Suprapubic skin (tissue), 4 donors: Measurements from ENCODE around the gene GRPEL2. TPM values are rescaled to one million over a fixed set of nuclear protein-coding genes. Genes with fewer than 3 reads are reported as not detected.

Experiments
- DNase-seq, 2 donors: peaks; one replicate each; pipeline ENCODE4 v3.0.0-alpha.2; 2019; ENCODE audit warnings: low spot score in 2 of 2
- H3K27ac ChIP-seq: fragments of 200-600 bp; sonication (generic); one replicate; pipeline ENCODE4 v1.5.1; 2019
- H3K27me3 ChIP-seq: fragments of 200-600 bp; sonication (generic); one replicate; pipeline ENCODE4 v1.5.1; 2019
- H3K36me3 ChIP-seq: fragments of 200-600 bp; sonication (generic); one replicate; pipeline ENCODE4 v1.5.1; 2019
- H3K4me1 ChIP-seq: fragments of 200-600 bp; sonication (generic); one replicate; pipeline ENCODE4 v1.5.1; 2019
- H3K4me3 ChIP-seq: fragments of 200-600 bp; sonication (generic); one replicate; pipeline ENCODE4 v1.5.1; 2019; ENCODE audit warnings: mild to moderate bottlenecking
- H3K9me3 ChIP-seq: fragments of 200-600 bp; sonication (generic); one replicate; pipeline ENCODE4 v1.5.1; 2019
- EP300 ChIP-seq: sonication (generic); formaldehyde crosslinking; IDR thresholded peaks from one replicate; pipeline ENCODE4 v1.6.1; 2017; ENCODE audit warnings: antibody characterized with exemption
- POLR2A ChIP-seq, 2 donors: fragments of 450-650 bp; IDR thresholded peaks; one replicate each; pipeline ENCODE4 v1.6.1; 2017; ENCODE audit warnings: antibody characterized with exemption in 2 of 2, mild to moderate bottlenecking in 2 of 2, moderate library complexity in 2 of 2
- POLR2AphosphoS5 ChIP-seq, 3 donors: sonication (generic); formaldehyde crosslinking; IDR thresholded peaks; one replicate each; pipeline ENCODE4 v1.6.1; 2017; ENCODE audit warnings: antibody characterized with exemption in 3 of 3
- WGBS: methylation state at CpG from one replicate; pipeline ENCODE4 v1.1.5; 2018; 5-methylcytosine and 5-hydroxymethylcytosine counted together
- total RNA-seq, 4 donors: library from RNA; depleted of rRNA; stranded (reverse); fragments of >200 nt; gene quantifications; one replicate each; pipeline ENCODE4 v1.1.0, GENCODE V29; 2016
- TF ChIP-seq, protein P1 (sequence below), 2 donors: fragments of 200-600 bp in 1 of 2; fragments of 450-650 bp in 1 of 2; sonication (generic) in 1 of 2; IDR thresholded peaks; one replicate each; pipeline ENCODE4 v1.5.1; 2016 to 2019; ENCODE audit warnings: antibody characterized with exemption in 2 of 2, mild to moderate bottlenecking in 1 of 2, moderate library complexity in 1 of 2

The GRPEL2 gene
- total RNA-seq, 4 donors from 2014 or later = 8.4 to 12.4 (median 10.6) TPM

DNA sequence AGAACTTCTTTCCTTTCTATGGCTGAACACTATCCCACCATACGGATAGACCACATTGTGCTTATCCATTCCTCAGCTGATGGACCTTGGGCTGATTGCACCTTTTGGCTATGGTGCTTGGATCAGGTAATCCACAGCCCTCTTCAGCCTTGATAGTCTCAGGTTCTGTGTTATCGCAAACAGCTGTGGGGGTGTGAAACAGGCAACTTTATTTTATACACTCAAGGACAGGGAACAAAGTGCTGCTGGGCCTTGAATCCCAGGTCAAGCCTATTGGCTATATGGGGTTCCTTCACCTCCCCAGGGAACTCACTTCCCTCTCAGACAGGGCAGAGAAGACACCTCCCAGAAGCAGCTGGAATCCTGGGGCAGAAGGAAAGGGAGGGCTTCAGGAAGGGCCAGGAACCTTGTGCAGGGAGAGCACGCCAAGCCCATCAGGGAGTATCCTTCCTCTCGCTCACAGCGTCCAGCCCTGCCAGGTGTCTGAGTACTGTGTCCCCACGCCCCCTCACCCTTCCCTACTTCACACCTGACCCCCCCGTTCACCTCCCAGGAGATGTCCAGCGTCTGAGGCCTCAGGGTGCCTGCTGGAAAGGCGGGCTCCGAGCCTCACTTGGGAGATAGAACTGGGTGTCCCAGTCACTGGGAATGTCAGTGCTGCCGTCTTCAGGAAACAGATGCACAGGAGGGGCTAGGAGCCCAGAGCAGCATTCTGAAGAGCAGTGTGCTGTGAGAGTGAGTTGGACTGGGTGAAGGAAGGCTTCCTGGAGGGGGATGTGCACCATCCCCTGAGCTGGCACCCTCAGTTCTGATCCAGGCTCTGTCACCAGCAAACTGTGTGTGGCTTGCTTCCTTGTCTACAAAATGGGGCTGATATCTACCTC, 40.9 kb upstream of the GRPEL2 start:
- DNase-seq = no peak
- no peak overlapping the region for H3K4me3 ChIP-seq
- no peaks in the 10 kb centered on the region for H3K27me3 ChIP-seq
- peaks cover 33% of the 10 kb centered on the region for H3K36me3 ChIP-seq
- TF ChIP-seq EP300 = no peak
- no peak for TF ChIP-seq POLR2A (IDR thresholded peaks at IDR 0.05)
- TF ChIP-seq, protein P1, sequence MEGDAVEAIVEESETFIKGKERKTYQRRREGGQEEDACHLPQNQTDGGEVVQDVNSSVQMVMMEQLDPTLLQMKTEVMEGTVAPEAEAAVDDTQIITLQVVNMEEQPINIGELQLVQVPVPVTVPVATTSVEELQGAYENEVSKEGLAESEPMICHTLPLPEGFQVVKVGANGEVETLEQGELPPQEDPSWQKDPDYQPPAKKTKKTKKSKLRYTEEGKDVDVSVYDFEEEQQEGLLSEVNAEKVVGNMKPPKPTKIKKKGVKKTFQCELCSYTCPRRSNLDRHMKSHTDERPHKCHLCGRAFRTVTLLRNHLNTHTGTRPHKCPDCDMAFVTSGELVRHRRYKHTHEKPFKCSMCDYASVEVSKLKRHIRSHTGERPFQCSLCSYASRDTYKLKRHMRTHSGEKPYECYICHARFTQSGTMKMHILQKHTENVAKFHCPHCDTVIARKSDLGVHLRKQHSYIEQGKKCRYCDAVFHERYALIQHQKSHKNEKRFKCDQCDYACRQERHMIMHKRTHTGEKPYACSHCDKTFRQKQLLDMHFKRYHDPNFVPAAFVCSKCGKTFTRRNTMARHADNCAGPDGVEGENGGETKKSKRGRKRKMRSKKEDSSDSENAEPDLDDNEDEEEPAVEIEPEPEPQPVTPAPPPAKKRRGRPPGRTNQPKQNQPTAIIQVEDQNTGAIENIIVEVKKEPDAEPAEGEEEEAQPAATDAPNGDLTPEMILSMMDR (IDR thresholded peaks at IDR 0.05) = no peak
- TF ChIP-seq POLR2AphosphoS5 (IDR thresholded peaks at IDR 0.05) = no peak
- no peak overlapping the region for H3K27ac ChIP-seq
- 88% methylated on average over 11 of the region's 11 CpGs for WGBS
- H3K4me1 ChIP-seq = no peaks in the 10 kb centered on the region
- no peaks in the 10 kb centered on the region for H3K9me3 ChIP-seq

DNA sequence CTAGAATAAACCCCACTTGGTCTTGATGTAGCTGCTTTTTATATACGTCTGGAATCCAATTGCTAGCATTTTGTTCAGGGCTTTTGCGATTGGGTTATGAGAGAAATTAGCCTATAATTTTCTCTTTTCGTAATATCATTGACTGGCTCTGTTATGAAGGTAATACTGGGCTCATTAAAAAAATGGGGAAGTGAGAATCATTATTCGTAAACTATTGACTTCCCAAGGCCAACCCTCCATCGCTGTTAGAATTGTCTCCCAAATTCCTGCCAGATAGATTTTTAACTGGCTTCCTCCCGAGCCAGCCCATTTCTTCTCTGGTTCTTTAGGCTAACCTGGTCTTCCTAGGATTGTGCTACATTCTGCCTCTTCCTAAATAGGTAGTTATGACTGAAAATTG, 35.9 kb upstream of the GRPEL2 start:
- Histone ChIP-seq H3K4me1 (peaks cover 3% of the 10 kb centered on the region), H3K36me3 (peaks cover 23% of the 10 kb centered on the region), H3K27ac (no peak overlapping the region), H3K9me3 (no peaks in the 10 kb centered on the region), H3K4me3 (no peak overlapping the region), H3K27me3 (no peaks in the 10 kb centered on the region)
- no peak for DNase-seq
- TF ChIP-seq EP300 (no peak), POLR2AphosphoS5 (IDR thresholded peaks at IDR 0.05) (no peak), POLR2A (IDR thresholded peaks at IDR 0.05) (no peak)
- TF ChIP-seq, protein P1 (IDR thresholded peaks at IDR 0.05) = no peak
- WGBS = 83% methylated on average over 6 of the region's 6 CpGs

DNA sequence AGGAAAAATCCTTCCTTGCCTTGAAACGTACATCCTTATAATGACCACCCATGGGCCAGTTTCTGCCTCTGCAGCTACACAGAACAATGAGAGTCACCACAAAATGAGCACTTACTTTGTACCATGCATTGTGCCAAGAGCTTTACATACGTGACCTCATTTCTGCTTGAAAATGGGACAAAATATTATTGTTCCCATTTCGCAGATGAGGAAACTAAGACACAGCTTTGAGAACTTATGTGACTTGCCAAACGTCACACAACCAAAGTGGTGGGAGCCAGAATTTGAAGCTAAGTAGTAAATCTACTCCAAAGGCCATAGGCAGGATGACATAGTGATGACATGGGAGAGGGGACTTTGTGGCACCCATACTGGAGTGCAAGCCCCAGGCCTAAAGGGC, 34.8 kb upstream of the GRPEL2 start:
- no peak for DNase-seq

DNA sequence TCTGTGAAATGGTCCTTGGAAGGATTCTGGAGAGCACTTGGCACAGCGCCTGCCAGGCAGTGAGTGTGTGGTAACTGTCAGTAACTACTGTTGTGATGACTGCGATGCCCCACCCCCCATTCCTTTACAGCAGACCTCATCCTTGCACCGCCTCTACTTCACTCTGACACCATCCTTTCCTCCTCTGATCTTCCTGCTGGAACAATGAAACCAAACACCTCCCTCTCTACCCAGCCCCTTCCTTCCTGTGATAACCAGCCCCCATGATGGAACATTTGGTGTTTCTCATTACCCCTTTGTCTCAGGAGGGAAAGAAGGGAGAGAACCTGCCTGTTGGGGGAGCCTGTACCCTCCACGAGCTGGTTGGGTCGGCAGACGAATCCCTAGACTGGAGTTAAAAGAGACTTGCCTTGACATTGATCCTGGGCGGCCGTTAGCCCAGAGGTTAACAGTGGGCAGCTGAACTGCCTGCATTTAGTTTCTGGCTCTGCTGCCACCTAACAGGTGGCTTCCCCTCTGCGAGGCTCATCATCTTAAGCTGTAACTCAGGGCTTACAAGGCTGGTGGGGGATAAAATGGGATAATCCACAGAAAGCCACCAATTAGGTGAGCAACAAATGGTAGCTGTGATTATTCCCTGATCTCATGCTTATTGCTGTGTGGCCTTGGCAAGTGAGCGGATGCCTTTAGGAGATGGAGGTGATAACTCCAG, 34.2 kb upstream of the GRPEL2 start:
- TF ChIP-seq, protein P1 (IDR thresholded peaks at IDR 0.05) = no peak
- no peak for TF ChIP-seq EP300
- TF ChIP-seq POLR2A (IDR thresholded peaks at IDR 0.05) = no peak

More for the DNA sequence above, 34.8 kb upstream of the GRPEL2 start:
- TF ChIP-seq, protein P1 (IDR thresholded peaks at IDR 0.05) = no peak
- TF ChIP-seq POLR2A (IDR thresholded peaks at IDR 0.05) (no peak), EP300 (no peak), POLR2AphosphoS5 (IDR thresholded peaks at IDR 0.05) (no peak)
- 94% methylated on average over 4 of the region's 4 CpGs for WGBS
- no peak overlapping the region for H3K4me3 ChIP-seq
- H3K27ac ChIP-seq = no peak overlapping the region
- H3K9me3 ChIP-seq = no peaks in the 10 kb centered on the region
- peaks cover 3% of the 10 kb centered on the region for H3K4me1 ChIP-seq
- H3K27me3 ChIP-seq = no peaks in the 10 kb centered on the region
- H3K36me3 ChIP-seq = peaks cover 20% of the 10 kb centered on the region

More for the DNA sequence above, 34.2 kb upstream of the GRPEL2 start:
- WGBS = 82% methylated on average over 10 of the region's 10 CpGs
- H3K27ac ChIP-seq = no peak overlapping the region
- peaks cover 19% of the 10 kb centered on the region for H3K36me3 ChIP-seq
- no peaks in the 10 kb centered on the region for H3K27me3 ChIP-seq
- H3K4me1 ChIP-seq = peaks cover 3% of the 10 kb centered on the region
- H3K9me3 ChIP-seq = no peaks in the 10 kb centered on the region
- H3K4me3 ChIP-seq = no peak overlapping the region
- no peak for DNase-seq
